GM19395 (cell line): ENCODE results near the gene BRF1.

ENCODE experiments used
- ATAC-seq: cut with Tn5 transposase; IDR thresholded peaks from one replicate; pipeline ENCODE4 v1.9.1; 2021; ENCODE audit warnings: mild to moderate bottlenecking, moderate library complexity; ENCODE audit not compliant: unreplicated experiment

BRF1 gene

DNA sequence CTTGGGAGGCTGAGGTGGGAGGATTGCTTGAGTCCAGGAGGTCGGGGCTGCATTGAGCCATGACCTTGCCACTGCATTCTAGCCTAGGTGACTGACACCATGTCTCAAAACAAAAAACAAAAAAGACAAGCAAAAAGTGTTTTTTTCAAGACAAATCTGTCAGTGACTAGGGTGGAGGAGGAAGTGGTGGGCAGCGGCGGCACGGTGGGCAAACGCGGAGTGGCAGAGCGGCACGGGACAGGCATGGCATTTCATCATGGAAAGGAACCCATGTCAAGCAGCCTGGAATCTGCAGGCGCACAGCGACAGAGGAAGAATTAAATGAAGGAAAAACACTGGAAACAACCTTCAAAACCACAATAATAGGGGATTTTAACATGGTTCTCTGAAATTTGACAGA, 56.5 kb downstream of the BRF1 start:
- no peak for ATAC-seq

DNA sequence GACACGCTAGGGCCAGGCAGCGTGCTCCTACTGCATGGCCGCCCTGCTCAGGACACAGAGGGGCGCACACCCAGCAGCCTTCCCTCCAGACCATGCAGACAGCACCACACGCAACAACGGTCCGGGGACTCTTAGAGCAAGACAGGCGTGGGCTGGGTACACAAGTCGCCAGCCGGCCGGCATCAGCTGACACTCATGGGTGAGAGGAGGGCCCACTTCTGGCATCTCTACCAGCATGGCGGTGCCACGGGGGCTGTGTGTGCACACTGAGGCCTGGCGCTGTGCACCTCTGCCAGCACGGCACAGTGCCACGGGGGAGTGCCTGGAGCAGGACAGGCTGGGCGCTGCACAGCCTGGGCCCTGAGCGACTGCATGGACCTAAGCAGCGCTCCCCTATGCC, 59.2 kb downstream of the BRF1 start:
- no peak for ATAC-seq

DNA sequence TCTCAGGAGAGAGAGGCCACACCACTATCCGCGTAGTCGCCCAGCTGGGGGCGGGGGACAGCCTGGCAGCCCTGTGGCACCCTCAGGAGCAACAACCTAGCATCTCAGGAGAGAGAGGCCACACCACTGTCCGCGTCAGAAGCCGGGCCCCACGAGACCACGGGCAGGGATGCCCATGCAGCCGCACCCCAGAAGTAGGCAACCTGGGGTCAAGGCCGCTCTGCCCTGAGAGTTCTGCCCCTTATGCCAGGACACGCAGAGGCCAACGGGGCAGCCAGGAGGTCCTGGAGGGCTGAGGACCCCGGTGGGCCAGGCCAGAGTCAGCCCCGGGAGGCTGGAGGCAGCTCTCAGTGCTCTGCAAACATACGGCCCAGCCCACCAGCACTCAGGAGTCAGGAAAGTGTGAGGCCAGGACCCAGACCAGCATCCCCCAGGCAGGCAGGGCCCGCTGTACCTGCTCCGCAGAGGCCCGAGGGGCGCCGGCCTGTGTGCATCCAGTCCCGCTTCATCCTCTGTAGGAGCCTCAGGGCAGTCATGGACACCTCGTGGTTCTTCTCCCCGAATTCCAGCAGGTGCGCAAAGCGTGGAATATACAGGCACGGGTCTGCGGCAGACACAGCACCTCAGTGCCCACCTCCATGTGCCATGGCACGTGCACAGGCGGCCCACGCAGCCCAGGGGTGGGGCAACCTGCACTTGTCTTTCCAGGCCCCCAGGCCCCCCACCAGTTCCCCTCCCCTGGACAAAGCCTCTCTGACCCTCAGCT, 59.8 kb downstream of the BRF1 start:
- no peak for ATAC-seq

DNA sequence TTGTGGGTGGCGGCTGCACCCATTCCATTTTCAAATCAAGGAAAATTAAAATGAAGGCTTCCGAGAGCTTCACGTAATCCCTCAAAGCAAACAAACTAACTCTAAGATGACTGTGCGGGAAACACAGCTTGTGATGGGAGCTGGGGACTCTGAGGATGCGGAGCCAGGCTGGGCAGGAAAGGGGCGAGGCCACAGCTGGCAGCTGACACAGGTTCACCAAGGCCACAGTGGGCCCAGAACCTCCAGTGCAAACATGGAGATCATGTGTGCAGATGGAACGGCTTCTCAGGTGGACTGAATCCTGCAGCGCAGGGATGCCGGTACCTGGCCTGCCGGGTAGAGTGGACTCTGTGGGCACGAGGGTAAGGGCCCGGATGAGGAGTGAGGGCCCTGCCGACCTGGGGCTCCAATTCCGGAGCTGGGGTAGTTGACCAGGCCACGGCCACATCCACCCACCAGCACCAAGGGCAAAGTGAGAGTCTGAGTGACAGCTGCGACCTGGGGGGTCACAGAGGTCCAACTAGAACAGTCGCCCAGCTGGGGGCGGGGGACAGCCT, 71.6 kb downstream of the BRF1 start:
- ATAC-seq = no peak

DNA sequence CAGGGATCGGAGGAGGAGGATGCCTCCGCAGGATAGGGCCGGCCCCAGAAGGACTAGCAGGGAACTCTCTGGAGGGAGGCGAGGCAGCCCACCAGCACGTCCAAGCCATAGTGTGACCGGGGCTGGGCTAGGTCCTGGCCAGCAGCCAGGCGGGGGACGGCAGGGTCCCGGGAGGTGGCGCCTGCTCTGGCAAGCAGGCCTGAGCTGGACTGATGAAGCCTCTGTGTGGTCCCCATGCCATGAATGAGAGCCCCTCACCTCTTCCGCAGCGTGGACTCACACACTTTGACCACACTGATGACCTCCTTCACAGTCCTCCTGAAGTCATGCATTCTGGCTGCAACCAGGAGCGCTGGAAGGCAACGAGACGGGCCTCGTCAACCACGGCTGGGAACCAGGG, 72.2 kb downstream of the BRF1 start:
- no peak for ATAC-seq

DNA sequence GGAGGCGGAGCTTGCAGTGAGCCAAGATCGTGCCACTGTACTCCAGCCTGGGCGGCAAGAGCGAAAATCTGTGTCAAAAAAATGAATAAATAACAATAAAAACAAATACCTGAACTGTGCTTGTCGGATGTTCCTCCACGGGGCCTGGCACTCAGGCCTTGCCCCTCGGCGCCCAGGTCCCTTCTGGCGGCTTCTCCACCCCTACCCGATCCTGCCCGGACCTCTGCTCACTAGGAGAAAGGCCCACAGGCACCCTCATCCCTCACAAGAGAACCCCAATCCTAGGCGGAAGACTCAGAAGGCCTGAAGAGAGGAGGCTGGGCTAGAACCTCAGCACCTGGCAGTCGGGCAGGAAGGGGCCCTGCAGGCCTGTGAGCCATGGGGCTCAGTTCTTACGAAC, 73.5 kb downstream of the BRF1 start:
- no peak for ATAC-seq

DNA sequence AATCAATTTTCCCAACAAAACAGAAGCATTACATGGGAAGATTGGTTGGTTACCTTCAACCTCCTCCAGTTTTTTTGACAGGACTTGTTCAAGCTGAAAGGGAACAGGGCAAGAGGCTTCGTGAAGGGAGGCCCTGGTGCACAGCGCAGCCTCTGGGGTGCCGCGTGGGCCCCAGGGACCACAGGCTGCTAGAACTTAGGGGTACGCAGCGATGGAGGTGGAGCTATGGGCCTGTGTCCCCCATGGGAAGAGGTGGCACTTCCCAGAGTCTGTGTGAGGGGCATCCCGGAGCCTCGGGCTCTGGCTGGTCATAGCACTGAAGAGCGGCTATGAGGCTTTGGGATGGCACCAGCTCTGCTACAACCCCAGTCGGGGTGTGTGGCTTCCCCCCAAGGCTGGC, 74.6 kb downstream of the BRF1 start:
- ATAC-seq = no peak

DNA sequence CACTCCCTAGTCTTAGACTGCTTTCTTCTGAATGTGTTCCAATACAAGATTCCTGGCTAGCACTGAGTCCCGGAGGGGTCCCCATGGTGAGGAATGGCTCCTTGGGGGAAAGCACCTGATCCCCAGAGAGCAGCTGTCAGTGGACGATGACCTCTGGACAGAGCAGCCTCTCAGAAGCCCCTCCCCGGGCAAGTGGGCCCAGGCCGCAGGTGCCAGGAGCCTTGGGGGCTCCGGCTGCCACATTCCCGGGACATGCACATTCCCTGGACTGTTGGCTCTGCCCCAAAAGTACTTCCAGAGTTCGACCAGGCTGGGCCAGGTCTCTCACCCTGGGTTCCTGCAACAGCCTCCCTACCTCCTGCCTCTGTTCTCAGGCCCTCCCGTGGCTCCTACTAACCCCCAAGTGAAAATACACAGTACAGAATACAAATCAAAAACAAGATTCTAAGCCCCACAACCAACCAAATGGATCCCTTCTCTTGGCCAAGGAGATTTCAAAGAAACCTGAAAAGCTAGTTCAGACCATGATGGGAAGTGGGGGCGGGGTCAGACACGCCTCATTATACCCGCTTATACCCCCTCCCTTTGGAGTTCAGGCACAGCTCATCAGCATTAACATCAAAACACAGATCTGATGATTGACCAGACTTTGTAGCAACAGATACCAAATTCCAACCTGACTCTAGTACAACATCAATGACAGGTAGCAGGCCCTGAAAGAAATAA, 75.8 kb downstream of the BRF1 start:
- ATAC-seq = no peak

DNA sequence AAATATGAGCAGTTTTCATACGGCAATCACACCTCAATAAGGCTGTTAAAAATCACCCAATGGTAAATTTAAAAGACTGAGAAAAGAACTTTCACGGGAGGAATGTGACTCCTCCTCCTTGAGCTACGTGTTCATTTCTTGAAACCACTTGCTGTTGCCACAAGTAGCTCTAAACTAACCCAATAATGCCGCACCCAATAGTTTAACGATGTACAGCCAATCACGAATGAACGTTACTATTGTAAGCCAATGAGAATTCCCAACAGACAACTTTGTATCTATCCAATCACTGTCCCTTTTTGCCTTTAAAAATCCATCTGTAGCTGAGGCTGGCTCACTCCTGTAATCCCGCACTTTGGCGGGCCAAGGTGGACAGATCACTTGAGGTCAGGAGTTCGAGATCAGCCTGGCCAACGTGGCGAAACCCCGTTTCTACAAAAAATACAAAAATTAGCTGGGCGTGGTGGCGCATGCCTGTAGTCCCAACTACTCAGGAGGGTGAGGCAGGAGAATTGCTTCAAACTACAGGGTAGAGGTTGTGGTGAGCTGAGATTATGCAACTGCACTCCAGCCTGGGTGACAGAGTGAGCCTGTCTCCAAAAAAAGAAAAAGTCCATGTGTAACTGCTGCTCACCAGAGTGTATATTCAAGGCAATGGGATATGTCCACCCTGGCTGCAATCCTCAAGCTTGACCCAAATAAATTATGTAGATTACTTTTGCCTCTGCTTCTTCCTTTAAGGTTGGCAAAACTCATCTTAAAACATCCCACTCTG, 76.8 kb downstream of the BRF1 start:
- no peak for ATAC-seq

DNA sequence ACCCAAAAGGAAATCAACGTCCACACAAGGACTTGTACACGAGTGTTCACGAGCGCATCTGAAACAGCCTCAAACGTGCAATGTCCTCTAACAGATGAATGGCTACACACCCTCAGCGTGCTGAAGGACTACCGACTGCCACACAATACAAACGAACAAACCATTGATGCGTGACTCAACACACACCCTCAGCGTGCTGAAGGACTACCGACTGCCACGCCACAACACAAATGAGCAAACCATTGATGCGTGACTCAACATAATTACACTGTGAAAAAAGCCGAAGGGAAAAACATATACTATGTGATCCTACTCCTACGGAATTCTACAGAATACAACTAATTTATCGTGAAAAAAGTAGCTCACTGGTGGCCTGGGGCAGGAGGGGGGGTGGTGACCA, 77.5 kb downstream of the BRF1 start:
- no peak for ATAC-seq

DNA sequence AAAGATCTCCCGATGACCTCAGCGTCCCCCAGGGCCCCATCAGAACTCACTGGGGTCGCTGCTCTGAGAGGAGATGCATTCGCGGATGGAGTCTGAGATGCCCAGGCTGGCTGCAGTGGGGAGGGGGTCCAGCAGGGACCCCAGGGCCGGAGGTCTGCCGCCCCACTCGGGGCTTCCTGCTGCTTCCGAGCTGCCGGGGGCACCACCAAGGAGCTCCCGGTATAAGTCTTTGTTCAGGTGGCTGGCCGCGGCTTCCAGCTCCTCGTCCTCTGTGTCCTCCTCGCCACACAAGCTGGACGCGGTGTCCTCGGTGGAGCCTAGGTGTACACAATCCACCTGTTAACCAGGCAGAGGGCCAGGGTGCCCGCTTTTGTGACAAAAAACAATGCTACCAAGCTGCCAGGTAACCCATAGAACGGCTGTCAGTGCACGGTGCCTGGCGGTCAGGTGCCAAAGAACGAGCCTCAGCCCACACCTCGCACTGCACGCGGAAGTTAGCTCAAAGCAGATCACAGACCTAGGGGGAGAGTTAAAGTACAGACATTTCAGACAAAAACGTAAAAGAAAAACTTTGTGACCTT, 79.1 kb downstream of the BRF1 start:
- no peak for ATAC-seq

DNA sequence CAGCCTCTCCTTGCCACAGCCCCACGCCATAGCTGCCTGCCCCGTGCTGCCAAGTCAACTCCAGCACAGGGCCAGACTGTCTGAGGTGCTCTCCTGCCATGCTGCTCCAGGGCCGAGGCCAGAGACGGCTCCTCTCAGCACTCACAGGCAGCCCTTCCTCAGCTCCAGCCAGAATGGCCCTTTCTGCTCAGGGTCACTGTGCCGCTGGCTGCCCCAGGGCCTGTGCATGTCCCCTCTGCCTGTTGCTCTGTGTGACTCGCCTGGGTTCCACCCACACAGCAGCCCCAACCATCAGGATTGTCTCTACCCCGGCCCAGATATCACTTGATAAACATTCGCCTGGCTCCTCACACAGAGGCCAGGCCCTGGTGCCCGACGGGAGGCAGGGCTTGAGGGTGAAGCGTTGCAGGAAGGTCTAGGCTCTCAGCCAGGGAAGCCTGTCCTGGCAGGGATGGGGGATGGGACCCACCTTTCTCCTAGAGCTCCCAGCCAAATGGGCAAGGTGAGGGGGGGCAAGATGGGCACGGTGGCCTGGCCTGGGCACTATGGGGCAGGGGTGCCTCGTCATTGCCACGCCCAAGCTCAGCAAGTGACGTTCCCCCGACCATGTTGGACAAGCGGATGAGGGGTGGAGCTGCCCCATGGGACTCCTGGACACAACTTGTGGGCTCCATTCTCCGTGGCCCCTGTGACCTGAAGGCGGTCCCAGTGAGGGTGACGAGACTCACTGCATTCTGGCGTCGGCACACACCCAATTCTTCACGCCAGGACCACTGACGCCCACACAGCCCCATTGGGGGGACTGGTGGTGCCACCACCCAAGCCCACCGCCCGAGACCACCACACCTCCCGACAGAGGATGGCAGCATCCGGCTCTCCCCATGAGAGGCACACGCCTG, 79.9 kb downstream of the BRF1 start:
- ATAC-seq = no peak

DNA sequence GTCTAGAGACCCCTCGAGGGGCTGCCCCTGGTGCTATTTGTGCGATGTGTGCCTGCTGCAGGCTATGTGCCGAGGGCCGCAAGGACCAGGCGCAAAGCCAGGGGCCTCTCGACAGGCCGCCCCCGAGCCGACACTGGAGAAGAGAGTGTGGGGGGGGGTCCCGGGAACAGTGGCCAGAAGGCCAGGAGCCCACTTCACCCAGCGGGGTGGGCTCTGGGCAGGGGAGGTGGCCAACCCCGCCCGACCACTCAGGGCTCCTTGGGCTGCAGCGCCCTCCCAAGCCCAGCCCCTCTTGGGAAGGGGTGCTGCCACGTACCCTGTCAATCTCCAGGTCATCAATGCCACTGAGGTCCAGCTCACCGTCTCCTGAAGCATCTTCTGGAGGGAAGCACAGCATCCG, 81.0 kb downstream of the BRF1 start:
- no peak for ATAC-seq

DNA sequence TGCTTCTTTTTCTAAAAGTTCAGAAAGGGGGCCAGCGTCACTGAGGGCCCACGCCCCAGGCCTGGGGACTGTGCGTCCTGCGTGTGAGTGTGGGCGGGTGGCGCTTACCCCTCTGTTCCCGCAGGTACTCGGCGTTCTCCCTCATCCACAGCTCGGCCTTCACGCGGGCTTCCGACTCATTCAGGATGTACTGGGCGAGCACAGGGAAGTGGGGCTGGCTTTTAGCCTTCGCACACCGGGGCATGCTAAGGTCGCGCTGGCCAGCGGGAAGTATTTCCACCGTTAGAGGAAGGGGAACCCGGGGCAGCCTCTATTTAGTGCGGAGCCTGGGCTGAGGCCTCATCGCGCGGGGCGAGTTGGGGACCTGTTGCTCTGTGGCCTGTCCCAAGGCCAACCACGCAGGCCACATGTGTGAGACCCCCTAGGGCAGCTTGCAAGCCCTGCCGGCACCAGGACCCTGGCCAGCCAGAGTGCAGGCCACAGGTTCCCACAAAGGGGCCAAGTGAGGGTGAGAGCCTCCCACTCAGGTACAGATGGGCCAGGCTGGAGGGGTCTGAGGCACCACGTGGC, 81.7 kb downstream of the BRF1 start:
- ATAC-seq = no peak

DNA sequence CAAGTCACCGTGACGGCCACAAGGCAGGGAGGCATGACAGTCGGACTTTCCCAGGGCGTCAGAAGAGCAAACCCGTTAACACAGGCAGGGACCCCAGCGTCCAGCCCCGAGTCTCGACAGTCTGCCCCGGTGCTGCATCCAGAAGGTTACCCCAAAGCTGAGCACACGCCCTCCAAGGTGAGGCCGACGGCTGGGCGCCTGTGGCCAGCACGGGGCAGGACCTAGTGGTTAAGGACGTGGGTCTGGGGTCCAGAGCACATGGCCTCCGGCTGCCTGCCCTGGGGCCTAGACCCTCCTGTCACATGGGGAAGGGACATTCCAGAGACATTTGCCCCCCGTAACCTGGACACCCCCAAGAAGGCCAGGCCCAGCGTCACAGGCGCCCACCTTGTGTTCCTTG, 82.2 kb downstream of the BRF1 start:
- ATAC-seq = no peak

DNA sequence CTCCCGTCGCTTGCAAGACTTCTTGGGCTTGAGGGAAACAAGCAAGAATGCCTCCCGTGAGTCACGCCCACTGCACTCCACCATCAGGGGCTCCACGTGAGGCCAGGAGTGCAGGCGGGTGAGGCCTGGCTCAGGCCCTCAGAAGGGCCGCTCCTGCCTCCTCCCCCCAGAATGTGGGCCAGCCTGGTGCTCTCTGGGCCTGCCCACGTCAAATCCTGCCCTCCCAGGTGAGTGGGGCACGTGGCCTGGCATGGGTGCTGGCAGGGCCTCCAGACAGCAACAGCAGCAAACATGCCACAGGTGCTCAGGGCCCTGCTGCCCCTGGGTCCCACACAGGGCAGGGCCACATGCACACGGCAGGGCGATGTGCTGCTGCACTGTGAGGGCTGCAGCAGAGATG, 83.0 kb downstream of the BRF1 start:
- no peak for ATAC-seq

DNA sequence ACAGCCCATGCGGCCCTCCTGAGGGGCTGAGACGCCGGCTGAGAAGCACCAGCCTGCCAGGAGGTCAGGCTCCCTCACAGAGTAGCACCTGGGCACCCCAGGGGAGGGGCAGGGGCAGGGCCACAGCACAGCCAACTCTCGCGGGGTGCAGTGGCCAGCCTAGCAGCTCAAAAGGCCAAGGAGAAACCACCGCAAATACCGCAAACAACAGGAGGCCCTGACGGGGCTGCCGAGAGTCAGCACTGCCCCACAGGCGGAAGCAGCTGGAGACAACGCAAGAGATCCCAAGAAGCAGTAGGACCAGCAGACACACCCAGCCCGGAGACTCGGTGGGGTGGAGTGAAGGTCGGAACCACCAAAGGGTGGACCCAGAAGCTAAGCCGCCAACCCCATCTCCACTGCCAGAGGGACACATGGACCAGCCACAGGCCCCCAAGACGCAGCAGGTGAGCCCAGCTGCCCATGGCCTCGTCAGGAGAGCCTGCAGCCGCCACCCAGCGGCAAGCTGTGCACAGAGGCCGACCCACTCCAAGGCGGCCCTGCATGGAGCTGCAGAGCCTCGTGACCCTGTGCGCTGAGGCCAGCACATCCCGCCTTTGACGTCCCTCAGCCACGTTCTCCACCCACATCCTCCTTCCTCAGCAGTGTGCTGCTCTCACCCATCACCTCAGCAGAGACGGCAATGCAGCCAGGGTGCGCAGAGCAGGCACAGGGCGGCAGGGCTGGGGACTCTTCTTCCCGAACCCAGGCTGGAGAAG, 84.1 kb downstream of the BRF1 start:
- ATAC-seq = no peak

DNA sequence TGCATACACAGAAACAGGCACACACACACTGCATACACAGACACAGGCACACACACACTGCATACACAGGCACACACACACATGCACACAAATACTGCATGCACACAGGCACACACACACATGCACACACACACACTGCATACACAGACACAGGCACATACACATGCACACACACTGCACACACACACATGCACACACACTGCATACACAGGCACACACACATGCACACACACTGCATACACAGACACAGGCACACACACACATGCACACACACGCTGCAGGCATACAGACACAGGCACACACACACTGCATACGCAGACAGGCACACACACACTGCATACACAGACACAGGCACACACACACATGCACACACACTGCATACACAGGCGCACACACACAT, 85.2 kb downstream of the BRF1 start:
- no peak for ATAC-seq

DNA sequence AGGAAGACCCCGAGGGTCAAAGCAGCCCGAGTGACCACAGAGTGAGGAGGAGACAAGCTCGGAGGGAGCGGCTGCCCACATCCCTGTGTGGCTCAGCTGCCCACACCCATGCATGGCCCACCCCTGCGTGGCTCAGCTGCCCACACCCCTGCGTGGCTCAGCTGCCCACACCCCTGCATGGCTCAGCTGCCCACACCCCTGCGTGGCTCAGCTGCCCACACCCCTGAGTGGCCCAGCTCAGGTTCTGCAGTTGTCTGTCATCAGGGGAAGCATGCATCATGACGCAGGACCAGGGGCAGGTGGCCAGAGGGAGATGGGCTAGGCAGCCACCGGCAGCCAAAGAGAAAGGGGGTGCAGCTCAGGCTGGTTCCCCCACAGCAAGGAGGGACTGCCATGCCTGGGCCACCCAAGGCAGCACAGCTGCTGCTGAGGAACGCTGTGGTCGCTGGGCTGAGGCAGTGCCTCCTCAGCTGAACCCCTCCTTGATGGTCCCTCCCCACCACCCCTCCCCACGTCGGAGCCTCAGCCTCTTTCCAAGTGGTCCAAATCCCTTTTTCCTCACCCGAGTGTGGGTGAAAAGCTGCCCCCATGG, 86.4 kb downstream of the BRF1 start:
- ATAC-seq = no peak
